Measurements from ENCODE around the gene RPL21.

Gene RPL21

DNA sequence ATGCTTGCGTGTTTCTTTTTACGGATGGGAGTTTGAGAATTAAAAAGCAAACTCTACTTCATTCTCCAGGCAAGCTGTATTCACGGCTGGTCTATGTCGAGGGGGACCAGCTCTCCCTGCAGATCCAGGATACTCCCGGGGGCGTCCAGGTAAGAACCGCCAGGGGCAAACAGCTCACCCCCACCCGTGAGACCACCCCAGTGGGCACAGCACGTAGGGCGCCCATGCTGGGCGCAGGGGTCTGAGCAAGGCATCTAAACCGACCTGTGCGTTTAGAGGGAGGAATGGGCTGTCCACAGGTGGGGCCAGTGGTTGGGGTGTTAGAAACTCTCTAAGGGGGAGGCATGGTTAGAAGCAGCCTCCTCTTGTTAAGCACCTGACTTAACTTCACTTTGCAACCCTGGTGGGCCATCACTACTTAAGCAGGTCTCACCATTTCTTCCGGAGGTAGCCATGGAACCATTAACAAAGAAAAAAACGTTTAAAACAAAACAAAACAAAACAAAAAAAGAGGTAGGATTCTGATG, 20.3 kb downstream of the RPL21 start:
- CTCF ChIA-PET: interaction anchor here (0.7 to 4.0 kb wide), 13 partner anchors 9 to 289 kb away, joined by 3 to 24 read pairs (median 4); no protein-coding TSS in a partner anchor
- TF ChIP-seq, protein P1, sequence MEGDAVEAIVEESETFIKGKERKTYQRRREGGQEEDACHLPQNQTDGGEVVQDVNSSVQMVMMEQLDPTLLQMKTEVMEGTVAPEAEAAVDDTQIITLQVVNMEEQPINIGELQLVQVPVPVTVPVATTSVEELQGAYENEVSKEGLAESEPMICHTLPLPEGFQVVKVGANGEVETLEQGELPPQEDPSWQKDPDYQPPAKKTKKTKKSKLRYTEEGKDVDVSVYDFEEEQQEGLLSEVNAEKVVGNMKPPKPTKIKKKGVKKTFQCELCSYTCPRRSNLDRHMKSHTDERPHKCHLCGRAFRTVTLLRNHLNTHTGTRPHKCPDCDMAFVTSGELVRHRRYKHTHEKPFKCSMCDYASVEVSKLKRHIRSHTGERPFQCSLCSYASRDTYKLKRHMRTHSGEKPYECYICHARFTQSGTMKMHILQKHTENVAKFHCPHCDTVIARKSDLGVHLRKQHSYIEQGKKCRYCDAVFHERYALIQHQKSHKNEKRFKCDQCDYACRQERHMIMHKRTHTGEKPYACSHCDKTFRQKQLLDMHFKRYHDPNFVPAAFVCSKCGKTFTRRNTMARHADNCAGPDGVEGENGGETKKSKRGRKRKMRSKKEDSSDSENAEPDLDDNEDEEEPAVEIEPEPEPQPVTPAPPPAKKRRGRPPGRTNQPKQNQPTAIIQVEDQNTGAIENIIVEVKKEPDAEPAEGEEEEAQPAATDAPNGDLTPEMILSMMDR (IDR thresholded peaks at IDR 0.05; ENCODE audit: control extremely low read depth, extremely low read depth, low read depth, missing control alignments): no peak
- no peak for DNase-seq (ENCODE audit: extremely low spot score)
- POLR2A ChIA-PET: no interaction called here

DNA sequence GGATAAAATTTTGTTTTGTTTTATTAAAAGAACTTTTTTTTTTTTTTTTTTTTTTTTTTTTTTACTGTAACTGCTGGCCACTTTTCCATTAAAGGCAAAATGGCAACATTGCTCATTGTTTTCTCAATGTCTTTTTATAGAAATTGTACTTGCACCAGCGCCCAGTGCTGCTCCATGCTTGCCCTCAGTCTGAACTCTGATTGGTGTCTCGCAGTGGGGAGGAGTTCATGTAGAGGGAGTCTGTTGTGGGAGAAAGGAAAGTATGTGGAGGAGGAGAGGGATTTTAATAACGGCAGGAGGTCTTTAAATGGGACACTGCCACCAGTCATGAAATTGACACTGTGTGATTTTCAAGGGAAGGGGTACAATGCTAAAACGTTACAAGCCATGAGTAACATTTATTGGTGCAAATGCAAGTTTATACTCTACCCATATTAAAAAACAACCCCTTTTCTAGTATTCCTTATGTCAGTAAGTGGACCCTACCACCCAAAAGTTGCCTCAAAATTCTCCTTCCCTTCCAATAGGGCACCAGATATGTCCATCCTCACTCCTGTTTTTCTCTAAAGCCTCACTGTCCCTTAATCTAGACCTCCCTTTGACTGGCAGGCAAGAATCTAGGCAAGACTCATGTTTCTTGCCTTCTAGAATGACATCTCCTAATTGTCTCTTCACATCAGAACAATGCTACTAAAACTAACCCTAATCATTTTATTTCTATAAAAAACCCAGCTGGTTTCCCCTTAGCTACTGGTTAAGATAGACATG, 22.5 kb downstream of the RPL21 start:
- ChIA-PET CTCF (interaction anchor here (1.1 to 4.0 kb wide), 6 partner anchors 11 to 302 kb away, joined by 3 to 24 read pairs (median 6); no protein-coding TSS in a partner anchor), POLR2A (no interaction called here)
- no peak for DNase-seq (ENCODE audit: extremely low spot score)
- TF ChIP-seq, protein P1 (IDR thresholded peaks at IDR 0.05; ENCODE audit: control extremely low read depth, extremely low read depth, low read depth, missing control alignments): no peak

DNA sequence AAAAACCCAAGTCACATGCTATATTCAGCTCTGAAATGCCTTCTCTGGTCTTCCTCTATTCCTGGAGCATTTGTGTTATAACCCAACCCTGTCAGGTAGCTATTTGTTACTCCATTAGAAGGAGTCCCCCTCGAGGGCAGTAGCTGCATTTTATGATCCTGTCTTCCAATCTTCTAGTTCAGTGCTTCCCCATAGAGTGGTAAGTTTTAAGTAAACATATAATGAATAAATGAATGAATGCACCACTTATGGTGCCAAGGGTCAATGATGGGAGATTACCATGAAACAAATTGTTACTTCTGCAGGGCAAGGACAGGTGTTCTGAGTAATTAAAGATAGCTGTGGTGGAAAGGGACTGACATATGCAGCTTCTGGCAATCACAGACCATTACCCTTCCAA, 23.3 kb downstream of the RPL21 start:
- POLR2A ChIA-PET: no interaction called here
- no peak for DNase-seq (ENCODE audit: extremely low spot score)
- CTCF ChIA-PET: interaction anchor here (1.0 to 2.1 kb wide), 11 partner anchors 8 to 328 kb away, joined by 3 to 10 read pairs (median 3); no protein-coding TSS in a partner anchor
- TF ChIP-seq, protein P1 (IDR thresholded peaks at IDR 0.05; ENCODE audit: control extremely low read depth, extremely low read depth, low read depth, missing control alignments): no peak

DNA sequence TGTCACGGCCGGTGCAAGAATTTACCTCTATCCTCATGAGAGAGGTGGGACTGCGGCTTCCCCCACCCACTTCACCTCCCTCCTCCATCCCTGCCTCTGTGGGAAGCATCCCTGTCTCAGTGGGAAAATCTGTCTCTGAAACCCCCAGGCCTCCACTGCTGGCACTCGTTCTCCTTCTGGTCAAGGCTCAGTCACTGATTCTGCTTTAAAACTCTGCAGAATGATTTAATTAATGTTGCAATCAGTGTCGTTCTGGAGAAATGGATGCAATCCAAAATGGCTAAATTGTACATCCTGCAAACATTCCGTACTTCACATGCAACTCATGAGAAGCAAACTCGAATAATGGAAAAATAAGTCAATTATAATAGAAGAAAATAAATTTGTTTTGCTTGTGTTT, 24.8 kb downstream of the RPL21 start:
- TF ChIP-seq, protein P1 (IDR thresholded peaks at IDR 0.05; ENCODE audit: control extremely low read depth, extremely low read depth, low read depth, missing control alignments): no peak
- POLR2A ChIA-PET: interaction anchor here (1.0 kb wide), 1 partner anchor 19 kb away, joined by 3 read pairs; no protein-coding TSS in a partner anchor
- CTCF ChIA-PET: interaction anchor here (1.3 to 1.6 kb wide), 2 partner anchors 10 to 13 kb away, joined by 4 to 5 read pairs; no protein-coding TSS in a partner anchor
- no peak for DNase-seq (ENCODE audit: extremely low spot score)

DNA sequence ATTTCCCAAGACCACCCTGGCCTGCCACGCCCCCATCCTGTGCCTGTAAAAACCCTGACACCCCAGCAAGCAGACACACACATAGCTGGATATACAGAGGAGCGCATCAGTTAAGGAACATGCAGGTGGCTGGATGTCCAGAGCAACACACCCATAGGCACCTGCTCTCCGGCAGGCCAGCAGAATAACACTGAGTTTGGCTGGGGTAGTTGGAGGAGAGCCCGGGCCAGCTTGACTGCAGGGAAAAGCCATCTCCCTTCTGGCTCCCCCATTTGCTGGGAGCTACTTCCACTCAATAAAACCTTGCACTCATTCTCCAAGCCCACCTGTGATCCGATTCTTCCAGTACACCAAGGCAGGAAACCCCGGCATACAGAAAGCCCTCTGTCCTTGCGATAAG, 28.1 kb downstream of the RPL21 start:
- ChIA-PET CTCF (interaction anchor here (1.0 to 2.6 kb wide), 3 partner anchors 9 to 294 kb away, joined by 3 to 12 read pairs (median 3); partner anchors contain the start of gene RASL11A), POLR2A (no interaction called here)
- TF ChIP-seq, protein P1 (IDR thresholded peaks at IDR 0.05; ENCODE audit: control extremely low read depth, extremely low read depth, low read depth, missing control alignments): no peak

DNA sequence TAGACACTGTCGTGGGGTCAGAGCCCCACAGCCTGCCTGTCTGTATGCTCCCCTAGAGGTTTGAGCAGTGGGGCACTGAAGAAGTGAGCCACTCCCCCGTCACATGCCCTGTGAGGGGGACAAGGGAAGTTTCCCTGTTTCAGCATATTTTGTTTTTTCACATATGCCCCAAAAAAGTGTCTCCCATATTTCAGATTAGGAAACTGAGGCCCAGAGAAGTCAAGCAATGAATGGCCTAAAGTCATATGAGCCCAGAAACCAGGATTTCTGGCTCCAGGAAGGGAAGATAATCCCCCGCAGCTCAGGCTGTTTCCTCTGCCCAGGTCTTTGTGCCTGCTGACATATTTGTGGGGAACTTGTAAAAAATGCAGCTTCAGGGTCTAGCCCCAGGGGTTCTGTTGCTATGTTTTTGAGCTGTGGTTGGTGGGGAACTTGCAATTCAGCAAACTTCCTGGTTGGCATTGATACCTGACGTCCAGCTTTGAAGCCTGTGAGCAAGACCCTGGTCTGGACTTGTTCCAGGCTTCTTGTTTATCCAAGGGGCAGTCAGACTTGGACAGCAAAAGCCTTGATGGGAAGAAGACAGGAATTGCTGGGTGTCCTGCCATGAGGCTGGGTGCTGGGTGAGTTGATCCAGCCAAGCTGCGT, 28.8 kb downstream of the RPL21 start:
- no peak for DNase-seq (ENCODE audit: extremely low spot score)
- TF ChIP-seq, protein P1 (IDR thresholded peaks at IDR 0.05; ENCODE audit: control extremely low read depth, extremely low read depth, low read depth, missing control alignments): no peak
- CTCF ChIA-PET: interaction anchor here (1.0 to 2.6 kb wide), 4 partner anchors 8 to 295 kb away, joined by 3 to 12 read pairs (median 4); partner anchors contain the start of gene RASL11A
- POLR2A ChIA-PET: no interaction called here

More for the DNA sequence above, 28.1 kb downstream of the RPL21 start:
- DNase-seq (ENCODE audit: extremely low spot score): no peak
